ENCODE measurements around the gene HPS4.

GRCh38 chr22:26485013-26485412, 1.4 kb upstream of the HPS4 start:
- TF ChIP-seq CTCF (IDR thresholded peaks at IDR 0.05 in 2 of 3, conservative IDR thresholded peaks at IDR 0.05 in 1 of 3; ENCODE audit: control insufficient read depth in 2 of 3, extremely low read depth in 1 of 3, insufficient read depth in 1 of 3, low read depth in 3 of 3, low read length in 3 of 3) (no peak), E2F8 (IDR thresholded peaks at IDR 0.05; ENCODE audit: low read depth, partially characterized antibody) (no peak), EED (IDR thresholded peaks at IDR 0.05; ENCODE audit: low read depth) (no peak), LARP7 (IDR thresholded peaks at IDR 0.05) (no peak), RELB (IDR thresholded peaks at IDR 0.05; ENCODE audit: low read depth) (no peak)

All from GM12878 (cell line).